Left colon (tissue), 2 donors: ENCODE measurements around the gene TACC3. TPM values are rescaled to one million over a fixed set of nuclear protein-coding genes. Genes with fewer than 3 reads are reported as not detected.

Source experiments
- ATAC-seq: fragments of 200-7000 bp; cut with Tn5 transposase; one replicate; pipeline ENCODE4 v1.9.1; 2020; ENCODE audit warnings: mild to moderate bottlenecking, moderate library complexity
- DNase-seq, 2 donors: peaks; one replicate each; pipeline ENCODE4 v3.0.0-alpha.2; 2020
- intact Hi-C, 2 donors: fragments of 100-400 bp; cut with DNase I in 1 of 2; cut with micrococcal nuclease in 1 of 2; formaldehyde crosslinking; loops; one replicate each; pipeline versions ENCODE4 v1.11.2 to v1.14.0; 2022; cut with DNase I, micrococcal nuclease
- long read RNA-seq: library from polyadenylated mRNA; unstranded; transcript quantifications from one replicate; pipeline ENCODE4 v2.0.0, GENCODE V29; 2021
- total RNA-seq, 2 donors: library from RNA; stranded (reverse); fragmentation: NEBNext Ultra II Directional; extraction: Animal tissue kit (Norgen Biotek cat#: 25700); gene quantifications; one replicate each; pipeline ENCODE4 v1.2.1, GENCODE V29; 2021
- donor health status: DM: no; HTN: no; CAD: no.
- donor health status: DM: yes; HTN: yes; CAD: no.

Gene TACC3
- total RNA-seq: 10 to 100 TPM in 1 of 2 donors, 1 to 10 TPM in 1; 8.9 to 18.3 TPM
- long read RNA-seq, transcript TACC3-201 (16 exons, 2,781 nt): major isoform, 9 of 17 reads
- long read RNA-seq, partial matches to known transcripts: 7 of 17 reads
- long read RNA-seq, other reads (novel, unspliced or antisense): 1 of 17 reads

DNA sequence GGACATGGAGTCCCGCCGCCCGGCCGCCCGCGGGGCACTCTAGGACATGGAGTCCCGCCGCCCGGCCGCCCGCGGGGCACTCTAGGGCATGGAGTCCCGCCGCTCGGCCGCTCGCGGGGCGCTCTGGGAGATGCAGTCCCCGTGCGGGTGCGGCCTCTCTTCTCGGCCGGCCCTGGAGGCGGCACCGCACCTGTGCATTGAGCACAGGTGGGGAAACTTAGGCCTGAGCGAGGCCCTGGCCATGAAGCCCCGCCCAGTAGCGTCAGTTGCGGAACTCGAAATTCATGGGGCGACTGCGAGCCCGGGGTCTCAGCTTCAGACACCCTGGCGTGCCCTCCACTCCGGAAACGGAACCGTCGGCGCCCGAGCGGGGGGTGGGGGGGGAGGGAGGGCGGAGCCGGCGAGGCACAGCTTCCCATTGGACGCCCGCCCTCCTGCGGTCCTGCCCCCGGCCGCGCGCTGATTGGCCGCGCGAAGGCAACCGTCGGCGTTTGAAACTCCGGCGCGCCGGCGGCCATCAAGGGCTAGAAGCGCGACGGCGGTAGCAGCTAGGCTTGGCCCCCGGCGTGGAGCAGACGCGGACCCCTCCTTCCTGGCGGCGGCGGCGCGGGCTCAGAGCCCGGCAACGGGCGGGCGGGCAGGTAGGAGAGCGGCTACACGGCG, at the start of gene TACC3, which contains the start of gene TMEM129:
TSS of gene TACC3 (plus strand) at position 519 of the 663 bp plus-strand sequence. CDS start 1,901 bp downstream, outside the sequence.
TSS of gene TMEM129 (minus strand) at position 321 of the 663 bp plus-strand sequence. CDS start 486 bp downstream, outside the sequence.
- DNase-seq: peak; percentile 95 to 97
- peak; percentile 84 for ATAC-seq
- intact Hi-C loops: no loop called here

GRCh38 chr4:1673671-1674070, 47.6 kb upstream of the TACC3 start:
- ATAC-seq (no peak), DNase-seq (no peak)
- intact Hi-C loops: no loop called here

GRCh38 chr4:1674682-1675081, 46.6 kb upstream of the TACC3 start:
- no peak for DNase-seq
- intact Hi-C loops: no loop called here
- no peak for ATAC-seq

DNA sequence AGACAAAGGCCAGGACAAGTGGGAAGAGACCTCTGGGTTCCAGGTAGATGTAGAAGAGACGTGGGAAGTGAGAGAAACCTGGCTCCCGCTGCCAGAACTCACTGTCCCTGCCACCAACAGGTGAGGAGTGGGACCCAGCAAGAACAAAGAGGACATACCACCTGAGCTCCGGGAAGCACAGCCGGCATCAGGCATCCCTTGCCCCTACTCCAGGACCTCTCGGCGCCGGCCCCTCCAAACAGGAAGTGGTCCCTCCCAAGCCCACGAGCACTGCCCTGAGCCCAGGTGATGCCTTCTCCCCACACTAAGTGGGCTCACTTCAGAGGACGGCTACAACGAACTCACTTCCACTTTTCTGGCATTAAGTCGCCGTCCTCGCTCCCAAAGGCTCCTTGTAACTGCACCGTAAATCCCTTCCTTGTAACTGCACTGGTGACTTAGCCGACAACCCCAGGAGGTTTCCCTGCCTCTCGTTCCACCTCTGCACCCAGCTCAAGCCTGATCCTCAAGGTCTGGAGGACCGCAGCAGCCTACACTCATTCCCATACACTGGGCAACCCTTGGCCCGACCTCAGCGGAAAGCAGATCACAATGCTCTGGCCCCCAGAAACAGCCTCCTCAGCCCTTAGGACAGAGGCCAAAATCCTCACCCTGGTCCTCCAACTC, 46.1 kb upstream of the TACC3 start:
- intact Hi-C loops: no loop called here
- ATAC-seq (no peak), DNase-seq (no peak)

- no peak for DNase-seq
- no peak for ATAC-seq
- intact Hi-C loops: no loop called here
Measured at GRCh38 chr4:1675802-1676137, 45.6 kb upstream of the TACC3 start.

DNA sequence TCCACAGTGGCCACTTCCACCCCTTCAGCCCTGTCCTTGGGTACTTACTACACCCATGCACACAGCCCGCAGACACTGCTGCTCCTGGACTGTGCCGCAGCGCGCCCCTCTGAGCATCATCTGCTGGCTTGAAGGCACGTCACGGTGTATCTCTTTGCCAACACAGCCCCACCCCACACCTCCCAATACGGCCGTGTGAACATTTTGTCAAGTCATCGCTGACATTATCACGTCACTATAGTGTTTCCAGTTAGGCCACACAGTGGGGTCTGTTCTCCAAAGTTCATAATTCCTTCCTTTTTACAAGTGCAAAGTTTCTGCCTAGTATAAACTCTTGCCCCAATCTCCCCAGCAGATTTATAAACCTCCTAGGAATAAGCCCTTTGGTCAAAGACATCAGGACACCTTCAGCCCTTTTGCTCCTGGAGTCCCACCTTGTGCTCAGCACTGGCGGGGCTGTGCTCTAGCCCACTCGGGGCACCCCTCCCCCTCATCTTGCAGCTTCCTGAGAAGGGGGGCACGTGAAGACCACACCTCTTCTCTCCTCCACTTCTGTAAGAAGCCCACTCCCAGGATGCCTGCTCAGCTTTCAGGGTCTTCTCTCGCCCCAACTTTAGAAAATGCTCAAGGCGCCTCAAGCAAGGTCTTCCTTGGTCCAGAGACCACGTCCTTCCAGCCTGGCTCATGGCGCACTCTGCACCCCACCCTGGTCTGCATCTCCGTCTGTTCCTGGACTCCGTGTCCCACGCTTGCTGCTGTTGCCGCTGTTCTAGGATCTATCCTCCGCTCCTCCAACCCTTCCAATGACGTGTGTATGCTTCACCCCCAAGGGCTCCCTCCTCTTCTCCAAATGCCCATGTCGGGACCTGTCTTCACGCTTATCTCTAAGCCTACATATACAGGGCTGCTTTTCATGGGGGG, 44.5 kb upstream of the TACC3 start:
- ATAC-seq (no peak), DNase-seq (no peak)
- intact Hi-C loops: no loop called here

DNA sequence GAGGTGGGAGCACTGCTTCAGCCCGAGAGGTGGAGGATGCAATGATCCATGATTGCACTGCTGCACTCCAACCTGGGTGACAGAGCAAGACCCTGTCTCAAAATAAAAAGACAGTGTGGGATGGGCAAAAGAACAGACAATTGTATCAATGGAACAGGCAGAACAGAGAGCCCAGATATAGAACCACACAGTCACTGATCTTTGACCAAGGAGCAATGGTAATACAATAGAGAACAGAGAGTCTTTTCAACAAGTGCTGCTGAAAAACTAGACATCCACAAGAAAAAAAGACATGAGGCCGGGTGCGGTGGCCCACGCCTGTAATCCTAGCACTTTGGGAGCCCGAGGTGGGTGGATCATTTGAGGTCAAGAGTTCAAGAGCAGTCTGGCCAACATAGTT, 43.1 kb upstream of the TACC3 start:
- DNase-seq (no peak), ATAC-seq (no peak)
- intact Hi-C loops: no loop called here

DNA sequence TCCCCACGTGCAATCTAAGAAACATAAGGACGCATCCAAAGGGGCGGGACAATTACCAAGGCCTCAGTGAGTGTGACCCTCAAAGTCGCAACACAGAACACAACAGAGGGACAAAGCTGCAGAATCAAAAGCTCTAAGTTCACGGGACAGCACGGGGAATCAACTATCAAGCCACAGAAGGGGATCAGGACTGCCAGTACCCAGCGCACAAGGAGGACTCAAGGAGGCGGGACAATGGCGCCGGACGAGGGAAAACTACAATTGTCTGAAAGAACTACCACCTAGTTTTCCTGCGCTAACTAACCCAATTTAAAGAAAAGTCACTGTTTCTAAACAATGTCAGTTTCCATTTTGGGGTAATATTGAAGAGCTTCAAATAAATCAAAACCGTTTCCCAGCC, 38.5 kb upstream of the TACC3 start:
- intact Hi-C loops: no loop called here
- ATAC-seq (no peak), DNase-seq (no peak)

GRCh38 chr4:1683261-1683735, 38.0 kb upstream of the TACC3 start:
- no peak for DNase-seq
- intact Hi-C loops: no loop called here
- no peak for ATAC-seq

- ATAC-seq (peak; percentile 91), DNase-seq (peak; percentile 47 to 86)
- intact Hi-C loops: no loop called here
Measured at GRCh38 chr4:1683736-1684505, 37.4 kb upstream of the TACC3 start, which contains the start of gene FAM53A. Gene FAM53A (minus strand): TSS chr4:1684313. CDS start chr4:1668741, 15,572 bp downstream.

DNA sequence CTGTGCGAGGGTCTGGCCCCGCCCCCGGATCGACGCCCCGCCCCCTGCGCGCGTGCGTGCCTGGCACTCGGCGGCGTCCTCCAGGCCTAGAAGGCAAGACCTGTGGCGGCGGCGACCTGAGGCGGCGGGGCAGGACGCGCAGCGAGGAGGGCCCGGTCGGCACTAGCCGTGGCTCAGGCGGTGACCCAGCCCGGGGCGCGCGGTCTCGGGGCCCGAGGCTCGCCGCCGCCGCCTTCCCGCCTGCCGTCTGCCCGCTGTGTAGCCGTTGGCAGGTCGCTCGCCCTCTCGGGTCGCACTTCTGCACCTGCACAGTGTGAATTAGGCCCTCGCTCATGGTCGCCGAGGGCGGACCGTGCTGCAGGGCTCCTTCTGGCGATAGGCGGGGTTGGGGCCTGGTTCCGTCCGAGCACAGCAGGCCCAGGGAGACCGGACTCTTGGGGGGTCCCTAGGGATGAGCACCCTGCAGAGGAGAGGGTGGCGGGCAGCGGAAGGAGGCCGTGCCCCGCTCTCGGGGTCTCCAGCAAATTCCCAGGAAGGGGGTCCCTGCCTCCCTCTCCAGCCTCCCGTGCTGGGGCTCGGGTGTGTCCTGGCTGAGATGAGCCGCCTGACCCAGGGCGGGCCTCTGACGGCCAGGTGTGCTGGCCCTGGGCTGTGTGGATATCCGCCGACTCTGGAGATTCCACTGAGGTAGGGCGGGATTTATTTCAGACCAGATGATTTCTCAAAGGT, 36.7 kb upstream of the TACC3 start:
- peak; percentile 49 for ATAC-seq
- intact Hi-C loops: no loop called here
- DNase-seq: peak; percentile 35 to 97

DNA sequence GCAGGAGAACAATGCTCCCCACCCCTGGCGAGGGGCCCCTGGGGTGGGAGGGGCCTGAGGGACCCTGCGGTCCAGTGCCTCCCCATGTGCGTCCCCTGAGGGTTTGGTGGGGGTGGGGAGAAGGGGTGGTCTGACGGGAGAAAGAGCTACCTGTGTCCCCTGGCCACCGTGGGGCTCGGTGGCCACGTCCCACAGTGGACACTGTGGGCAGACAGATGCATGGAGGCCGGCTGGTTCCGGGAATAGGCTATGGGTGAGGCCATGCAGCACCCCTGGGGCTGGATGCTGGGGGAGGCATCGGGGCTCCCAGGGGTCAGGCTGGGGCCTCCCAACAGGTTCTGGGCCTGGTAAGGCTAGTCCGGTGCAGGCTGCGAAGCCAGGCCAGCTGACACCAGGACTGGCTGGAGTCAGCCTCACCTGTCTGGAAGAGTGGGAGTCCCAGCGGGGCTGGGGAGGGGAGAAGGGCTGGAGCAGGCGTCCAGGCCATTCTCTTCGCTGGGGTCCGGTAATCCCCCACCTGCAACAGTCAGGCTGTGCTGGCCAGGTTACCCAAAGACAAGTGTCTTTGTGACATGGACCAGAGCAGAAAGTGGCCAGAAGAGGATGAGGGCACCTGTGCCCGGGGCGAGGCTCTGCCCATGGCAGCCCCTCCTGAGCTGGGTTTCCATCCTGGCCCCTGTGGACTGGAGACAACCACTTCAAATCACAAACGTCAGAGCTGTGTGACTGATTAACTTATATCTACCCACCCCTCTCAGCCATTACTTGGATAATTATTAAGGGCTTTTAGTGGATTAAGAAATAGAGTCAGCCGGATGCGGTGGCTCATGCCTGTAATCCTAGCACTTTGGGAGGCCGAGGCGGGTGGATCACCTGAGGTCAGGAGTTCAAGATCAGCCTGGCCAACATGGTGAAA, 35.8 kb upstream of the TACC3 start:
- ATAC-seq: no peak
- no peak for DNase-seq
- intact Hi-C loops: no loop called here

DNA sequence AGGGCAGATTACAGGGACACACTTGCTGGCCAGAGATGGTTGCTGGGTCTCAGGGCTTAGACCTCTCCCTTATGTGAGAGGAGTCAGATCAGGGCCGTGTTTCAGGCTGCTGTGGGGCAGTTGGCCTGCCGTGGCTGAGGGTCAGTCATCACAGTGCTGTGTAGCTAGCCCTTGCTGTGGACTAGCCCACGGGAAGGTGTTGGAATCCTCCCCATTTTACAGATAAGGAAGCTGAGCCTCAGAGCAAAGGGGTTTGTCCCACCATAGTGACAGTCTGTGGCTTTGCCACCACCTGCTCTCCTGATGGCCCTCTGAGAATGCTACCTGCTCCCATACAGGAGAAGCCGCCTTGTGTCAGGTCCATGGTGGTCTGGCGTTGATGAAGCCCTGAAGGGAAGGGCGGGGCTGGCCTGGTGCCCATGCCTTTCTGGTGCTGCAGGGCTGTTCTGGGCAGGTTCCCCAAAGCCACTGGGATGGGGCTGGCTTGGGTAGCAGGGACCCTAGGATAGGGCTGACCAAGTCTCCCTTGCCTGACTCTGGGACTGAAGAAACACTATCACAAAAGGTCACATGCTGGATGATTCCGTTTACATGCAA, 34.8 kb upstream of the TACC3 start:
- DNase-seq: no peak
- ATAC-seq: no peak
- intact Hi-C loops: no loop called here

- DNase-seq (no peak), ATAC-seq (no peak)
- intact Hi-C loops: loop anchor here in 1 of 2 donors (5.0 kb wide), 1 partner anchor 37 kb away; no protein-coding TSS in a partner anchor
Measured at GRCh38 chr4:1690698-1691097, 30.6 kb upstream of the TACC3 start.

DNA sequence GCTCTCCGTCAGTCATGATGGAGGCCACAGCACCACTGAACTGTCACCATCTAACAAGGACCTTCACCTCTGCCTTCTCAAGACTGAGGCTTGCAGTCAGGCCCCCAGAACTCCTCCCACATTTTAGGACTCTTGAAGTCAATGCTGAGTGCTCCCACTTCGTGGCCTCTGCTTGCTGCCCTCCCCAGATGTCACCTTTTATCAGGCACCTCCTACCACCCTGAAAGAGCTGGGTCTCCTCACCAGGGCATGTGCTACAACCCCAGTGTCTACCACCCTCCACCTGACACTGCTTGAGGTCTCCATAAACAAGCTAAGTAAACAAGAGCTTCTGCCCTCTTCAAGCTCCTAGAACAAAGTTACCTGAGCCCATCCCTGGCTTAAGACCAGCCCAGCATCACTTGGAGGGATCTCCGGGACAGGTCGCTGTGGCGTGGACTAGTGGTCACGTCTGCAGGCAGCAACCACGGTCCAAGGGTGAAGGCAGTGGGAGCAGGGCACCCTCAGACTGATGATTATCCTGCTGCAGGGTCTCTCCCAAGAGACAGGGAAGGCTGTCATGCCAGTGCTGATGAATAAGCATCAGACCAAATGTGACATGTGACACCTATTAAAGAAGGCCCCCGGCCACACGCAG, 29.5 kb upstream of the TACC3 start:
- intact Hi-C loops: loop anchor here in 1 of 2 donors (5.0 kb wide), 1 partner anchor 35 kb away; no protein-coding TSS in a partner anchor
- DNase-seq: no peak
- no peak for ATAC-seq
